Measurements from ENCODE around the gene NMNAT3.

DNA sequence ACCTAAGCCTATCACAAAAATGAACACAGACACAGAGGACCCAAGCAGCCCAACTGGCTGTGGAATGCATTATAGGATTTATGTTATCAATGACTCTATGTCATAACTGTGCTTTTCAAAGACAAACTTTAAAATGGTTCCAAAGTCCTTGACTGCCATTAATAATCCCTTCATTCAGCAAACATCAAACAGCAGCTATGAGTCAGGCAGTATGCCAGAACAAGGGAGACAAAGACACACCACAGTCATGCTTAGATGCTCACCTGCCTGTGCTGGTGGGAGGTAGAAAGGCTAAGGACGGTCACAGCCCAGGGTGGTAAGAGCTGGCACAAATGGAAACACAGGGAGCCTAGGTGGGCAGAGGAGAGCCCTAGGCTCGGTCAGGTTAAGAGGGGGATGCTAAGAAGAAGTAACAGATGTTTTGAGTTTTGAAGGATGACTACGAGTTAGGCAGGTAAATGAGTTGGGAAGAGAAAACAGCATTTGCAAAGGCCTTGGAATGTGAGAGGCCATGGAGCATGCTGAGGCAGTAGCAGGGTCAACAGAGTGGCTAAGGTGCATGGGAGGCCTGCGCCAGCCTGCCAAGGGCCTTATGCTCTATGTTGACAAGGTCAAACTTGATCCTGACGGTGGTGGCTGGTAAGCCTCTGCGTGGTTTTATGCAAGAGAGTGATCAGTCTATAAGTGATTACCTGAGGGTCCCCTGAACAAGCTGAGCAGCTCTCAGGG lies 23.0 kb downstream of the NMNAT3 start:
- no peak for TF ChIP-seq L3MBTL2 (conservative IDR thresholded peaks at IDR 0.05)
- no peak for TF ChIP-seq TARDBP (IDR thresholded peaks at IDR 0.05)
- TF ChIP-seq SP1 (IDR thresholded peaks at IDR 0.05) = no peak
- no peak for TF ChIP-seq BHLHE40 (IDR thresholded peaks at IDR 0.05; ENCODE audit: borderline replicate concordance)
- no peak for TF ChIP-seq SUZ12 (IDR thresholded peaks at IDR 0.05)
- no peak for TF ChIP-seq ZNF384 (IDR thresholded peaks at IDR 0.05)
- no peak for TF ChIP-seq FOXM1 (IDR thresholded peaks at IDR 0.05; ENCODE audit: borderline replicate concordance)
- no peak for TF ChIP-seq LEF1 (IDR thresholded peaks at IDR 0.05; ENCODE audit: borderline replicate concordance)
- TF ChIP-seq, protein P1, sequence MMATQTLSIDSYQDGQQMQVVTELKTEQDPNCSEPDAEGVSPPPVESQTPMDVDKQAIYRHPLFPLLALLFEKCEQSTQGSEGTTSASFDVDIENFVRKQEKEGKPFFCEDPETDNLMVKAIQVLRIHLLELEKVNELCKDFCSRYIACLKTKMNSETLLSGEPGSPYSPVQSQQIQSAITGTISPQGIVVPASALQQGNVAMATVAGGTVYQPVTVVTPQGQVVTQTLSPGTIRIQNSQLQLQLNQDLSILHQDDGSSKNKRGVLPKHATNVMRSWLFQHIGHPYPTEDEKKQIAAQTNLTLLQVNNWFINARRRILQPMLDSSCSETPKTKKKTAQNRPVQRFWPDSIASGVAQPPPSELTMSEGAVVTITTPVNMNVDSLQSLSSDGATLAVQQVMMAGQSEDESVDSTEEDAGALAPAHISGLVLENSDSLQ (IDR thresholded peaks at IDR 0.05) = no peak
- no peak for TF ChIP-seq FOXK2 (IDR thresholded peaks at IDR 0.05)
- TF ChIP-seq FOXA1 (IDR thresholded peaks at IDR 0.05) = no peak

Measured in HEK293T (cell line).